Fibroblast of skin of right biceps (primary cell): ENCODE data around the gene ITFG1.

Source experiments
- DNase-seq: peaks from one replicate; pipeline ENCODE4 v3.0.0-alpha.2; 2013

Gene ITFG1

GRCh38 chr16:47320546-47321310 is 140.1 kb downstream of the ITFG1 start:
- DNase-seq = peak; percentile 36

GRCh38 chr16:47317465-47318240 is 143.2 kb downstream of the ITFG1 start:
- DNase-seq = no peak

- DNase-seq = no peak
Measured at GRCh38 chr16:47316442-47317015, 144.3 kb downstream of the ITFG1 start.

- peak; percentile 22 for DNase-seq
Measured at GRCh38 chr16:47311738-47312505, 148.9 kb downstream of the ITFG1 start.

GRCh38 chr16:47310792-47311211 is 150.1 kb downstream of the ITFG1 start:
- DNase-seq = no peak

- no peak for DNase-seq
Measured at GRCh38 chr16:47309581-47310312, 151.1 kb downstream of the ITFG1 start.

GRCh38 chr16:47308601-47309000 is 152.3 kb downstream of the ITFG1 start:
- DNase-seq = no peak

- DNase-seq = no peak
Measured at GRCh38 chr16:47304563-47304962, 156.3 kb downstream of the ITFG1 start.

GRCh38 chr16:47299587-47299986 is 161.3 kb downstream of the ITFG1 start:
- DNase-seq = no peak

GRCh38 chr16:47284999-47285398 is 175.9 kb downstream of the ITFG1 start:
- no peak for DNase-seq

GRCh38 chr16:47278306-47278970 is 182.4 kb downstream of the ITFG1 start:
- no peak for DNase-seq

- no peak for DNase-seq
Measured at GRCh38 chr16:47276522-47276921, 184.3 kb downstream of the ITFG1 start.

- DNase-seq = no peak
Measured at GRCh38 chr16:47262938-47263337, 197.9 kb downstream of the ITFG1 start.

GRCh38 chr16:47260503-47260902 is 200.4 kb downstream of the ITFG1 start:
- DNase-seq = no peak

GRCh38 chr16:47258874-47259461 is 201.9 kb downstream of the ITFG1 start:
- DNase-seq = peak; percentile 18

- no peak for DNase-seq
Measured at GRCh38 chr16:47254756-47255155, 206.1 kb downstream of the ITFG1 start.

GRCh38 chr16:47250983-47251382 is 209.9 kb downstream of the ITFG1 start:
- DNase-seq = peak; percentile 23

- DNase-seq = no peak
Measured at GRCh38 chr16:47247690-47248089, 213.2 kb downstream of the ITFG1 start.

GRCh38 chr16:47244206-47244605 is 216.7 kb downstream of the ITFG1 start:
- DNase-seq = no peak

- DNase-seq = no peak
Measured at GRCh38 chr16:47241061-47241460, 219.8 kb downstream of the ITFG1 start.

GRCh38 chr16:47236716-47237115 is 224.1 kb downstream of the ITFG1 start:
- DNase-seq = no peak
